Parathyroid adenoma (tissue), 2 donors: ENCODE measurements around the gene CMYA5.

Experiments used
- H2AFZ ChIP-seq: fragments of 300-600 bp; sonication (generic); one replicate; pipeline ENCODE4 v1.7.0; 2017; ENCODE audit warnings: antibody characterized with exemption, mild to moderate bottlenecking
- H3K27ac ChIP-seq: fragments of 300-600 bp; sonication (generic); one replicate; pipeline ENCODE4 v1.7.0; 2017
- H3K27me3 ChIP-seq: fragments of 300-600 bp; sonication (generic); one replicate; pipeline ENCODE4 v1.7.0; 2017; ENCODE audit warnings: low read length; ENCODE audit not compliant: control insufficient read depth, insufficient read depth
- H3K36me3 ChIP-seq: fragments of 300-600 bp; sonication (generic); one replicate; pipeline ENCODE4 v1.7.0; 2017; ENCODE audit warnings: low read length; ENCODE audit not compliant: control insufficient read depth, insufficient read depth
- H3K4me1 ChIP-seq: fragments of 300-600 bp; sonication (generic); one replicate; pipeline ENCODE4 v1.7.0; 2017; ENCODE audit warnings: control low read depth
- H3K4me2 ChIP-seq: fragments of 300-600 bp; sonication (generic); one replicate; pipeline ENCODE4 v1.7.0; 2017; ENCODE audit warnings: low read length
- H3K4me3 ChIP-seq: fragments of 300-600 bp; sonication (generic); one replicate; pipeline ENCODE4 v1.7.0; 2017; ENCODE audit warnings: low read depth, low read length
- H3K79me2 ChIP-seq: fragments of 300-600 bp; sonication (generic); one replicate; pipeline ENCODE4 v1.7.0; 2017; ENCODE audit warnings: control low read depth
- H3K9ac ChIP-seq: fragments of 300-600 bp; sonication (generic); one replicate; pipeline ENCODE4 v1.7.0; 2017; ENCODE audit warnings: mild to moderate bottlenecking
- H3K9me3 ChIP-seq: fragments of 300-600 bp; sonication (generic); one replicate; pipeline ENCODE4 v1.7.0; 2017; ENCODE audit warnings: low read length; ENCODE audit not compliant: control insufficient read depth
- CTCF ChIP-seq: fragments of 300-600 bp; sonication (generic); IDR thresholded peaks from one replicate; pipeline ENCODE4 v1.7.0; 2017; ENCODE audit warnings: antibody characterized with exemption, mild to moderate bottlenecking
- donor health status: primary hyperparathyroidism.

The CMYA5 gene

GRCh38 chr5:79754865-79755555, 65.4 kb downstream of the CMYA5 start:
- Histone ChIP-seq H3K27me3 (no peaks in the 10 kb centered on the region), H3K36me3 (no peaks in the 10 kb centered on the region), H2AFZ (no peak overlapping the region), H3K4me3 (no peak overlapping the region), H3K79me2 (no peaks in the 10 kb centered on the region), H3K9me3 (no peaks in the 10 kb centered on the region), H3K4me1 (no peaks in the 10 kb centered on the region), H3K4me2 (no peak overlapping the region), H3K9ac (no peak overlapping the region), H3K27ac (no peak overlapping the region)
- TF ChIP-seq CTCF, result no peak

GRCh38 chr5:79756076-79756475, 66.4 kb downstream of the CMYA5 start:
- Histone ChIP-seq H3K36me3 (no peaks in the 10 kb centered on the region), H3K9me3 (no peaks in the 10 kb centered on the region), H3K4me3 (no peak overlapping the region), H3K4me1 (no peaks in the 10 kb centered on the region), H3K79me2 (no peaks in the 10 kb centered on the region), H3K9ac (no peak overlapping the region), H3K27me3 (no peaks in the 10 kb centered on the region), H3K4me2 (no peak overlapping the region), H3K27ac (no peak overlapping the region), H2AFZ (no peak overlapping the region)
- no peak for TF ChIP-seq CTCF

GRCh38 chr5:79759436-79759835, 69.8 kb downstream of the CMYA5 start:
- Histone ChIP-seq H3K27ac (no peak overlapping the region), H2AFZ (no peak overlapping the region), H3K9ac (no peak overlapping the region), H3K27me3 (no peaks in the 10 kb centered on the region), H3K36me3 (no peaks in the 10 kb centered on the region), H3K4me3 (no peak overlapping the region), H3K4me2 (no peak overlapping the region), H3K9me3 (no peaks in the 10 kb centered on the region), H3K4me1 (no peaks in the 10 kb centered on the region), H3K79me2 (no peaks in the 10 kb centered on the region)
- TF ChIP-seq CTCF, result no peak

- no peak overlapping the region for H2AFZ ChIP-seq
These were observed 70.2 kb downstream of the CMYA5 start for GRCh38 chr5:79759848-79760247.

More at GRCh38 chr5:79759848-79760247, 70.2 kb downstream of the CMYA5 start:
- Histone ChIP-seq H3K27me3 (no peaks in the 10 kb centered on the region), H3K4me2 (no peak overlapping the region), H3K9ac (no peak overlapping the region), H3K36me3 (no peaks in the 10 kb centered on the region), H3K4me3 (no peak overlapping the region), H3K9me3 (no peaks in the 10 kb centered on the region), H3K27ac (no peak overlapping the region), H3K4me1 (no peaks in the 10 kb centered on the region), H3K79me2 (no peaks in the 10 kb centered on the region)
- TF ChIP-seq CTCF, result no peak
